SIG-M5 treated with dmso at 0.1 percent for 504 hours (cell line): ENCODE data around the gene CYP1A1.
A peak's percentile ranks its signal among the peaks of the same experiment; 100 is the strongest.

Source experiments
- DNase-seq: peaks from one replicate; lab custom pipeline; 2025; ENCODE audit not compliant: unreplicated experiment; lab: John Stamatoyannopoulos, UW

Gene CYP1A1

GRCh38 chr15:74725225-74725774 is at the start of gene CYP1A1:
CYP1A1 (minus strand) TSS chr15:74725528; CDS start chr15:74723097, 2,431 bp downstream.
- peak; percentile 18 for DNase-seq

- peak; percentile 14 for DNase-seq
Observed at GRCh38 chr15:74773731-74774252, 48.5 kb upstream of the CYP1A1 start.

DNA sequence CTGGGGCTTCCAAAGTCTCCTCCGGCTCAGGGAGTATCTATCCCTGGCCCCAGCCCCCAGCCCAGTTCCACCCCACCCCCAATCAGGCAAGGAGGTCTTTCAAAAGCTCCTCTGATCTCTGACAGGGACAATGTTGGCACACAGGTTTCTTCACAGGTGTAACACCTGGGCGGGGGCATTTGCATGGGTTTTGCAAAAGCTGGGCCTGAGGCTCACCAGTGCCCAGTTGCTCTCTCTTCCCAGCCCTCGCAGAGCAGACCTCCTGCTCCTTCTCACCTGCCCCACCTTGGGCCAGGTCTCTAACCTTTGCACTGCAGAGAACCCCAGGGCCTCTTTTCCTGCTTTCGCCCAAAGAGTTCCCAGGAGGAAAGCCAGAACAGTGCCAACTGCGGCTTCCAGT is 48.0 kb upstream of the CYP1A1 start:
- DNase-seq: no peak

- no peak for DNase-seq
Observed at GRCh38 chr15:74770211-74770903, 45.0 kb upstream of the CYP1A1 start.

DNA sequence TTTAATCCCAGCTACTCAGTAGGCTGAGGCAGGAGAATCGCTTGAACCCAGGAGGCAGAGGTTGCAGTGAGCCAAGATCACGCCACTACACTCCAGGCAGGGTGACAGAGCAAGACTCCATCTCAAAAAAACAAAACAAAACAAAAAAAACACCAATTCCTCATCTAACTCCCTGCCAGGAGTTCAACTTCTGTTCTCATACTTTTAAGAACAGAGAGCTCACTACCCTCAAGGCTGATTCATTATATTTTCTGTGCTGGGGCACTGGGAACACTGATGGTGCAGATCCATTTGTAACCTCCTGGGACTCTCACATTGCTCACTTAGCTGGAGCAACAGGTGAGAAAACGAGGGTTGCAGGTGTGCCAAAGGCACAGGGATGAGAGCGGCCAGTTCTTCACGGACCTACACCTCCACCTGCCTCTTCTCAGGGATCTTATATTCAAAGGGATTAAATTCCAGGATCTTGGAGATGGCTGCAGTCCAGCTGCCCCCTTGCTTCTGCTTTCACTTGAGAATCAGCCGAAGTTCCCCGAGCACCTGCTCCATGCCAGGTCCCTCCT is 44.2 kb upstream of the CYP1A1 start:
- no peak for DNase-seq

GRCh38 chr15:74768771-74769342 is 43.5 kb upstream of the CYP1A1 start:
- DNase-seq: peak; percentile 65

GRCh38 chr15:74768099-74768770 is 42.9 kb upstream of the CYP1A1 start:
- DNase-seq: no peak

DNA sequence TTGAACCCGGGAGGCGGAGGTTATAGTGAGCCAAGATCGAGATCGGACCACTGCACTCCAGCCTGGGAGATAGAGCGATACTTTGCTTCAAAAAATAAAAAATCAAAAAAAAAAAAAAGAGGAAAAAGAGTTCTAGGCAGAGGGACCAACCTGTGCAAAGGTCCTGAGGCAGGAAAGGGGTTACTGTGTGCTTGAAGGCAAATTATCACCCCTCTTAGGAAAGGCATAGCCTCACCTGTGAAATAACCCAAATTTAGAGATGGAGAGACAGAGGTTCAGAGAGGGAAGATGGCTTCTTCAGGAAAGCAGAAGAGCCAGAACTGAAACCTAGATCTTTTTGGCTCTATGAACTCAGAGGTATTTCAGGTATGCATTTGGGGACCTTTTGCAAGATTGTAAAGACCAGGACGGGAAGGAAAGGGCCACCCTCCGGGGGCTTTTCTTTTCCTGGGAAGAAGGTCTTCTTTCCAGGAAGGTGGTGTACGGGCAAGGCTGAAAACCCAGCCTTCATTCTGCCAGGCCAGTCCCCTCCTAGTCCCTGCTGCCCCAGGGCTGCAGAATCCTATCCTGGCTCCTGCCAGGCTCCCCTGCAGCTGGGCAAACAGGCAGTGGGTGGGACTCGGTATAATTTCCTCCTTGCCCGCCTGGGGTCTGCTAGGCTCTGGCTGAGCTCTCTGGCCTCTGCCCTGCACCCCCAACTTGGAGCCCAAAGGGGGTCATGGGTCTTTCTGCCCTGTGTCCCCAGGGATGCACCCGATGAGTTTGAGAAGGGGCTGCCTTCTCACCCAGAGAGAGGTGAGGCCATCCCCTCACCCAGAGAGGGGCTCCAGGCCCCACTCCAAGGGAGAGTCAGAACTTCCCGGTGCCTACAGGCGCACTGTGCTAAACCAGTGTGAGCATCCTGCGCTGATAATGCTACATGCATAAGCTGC is 42.1 kb upstream of the CYP1A1 start:
- DNase-seq: no peak

GRCh38 chr15:74763416-74763815 is 38.1 kb upstream of the CYP1A1 start:
- no peak for DNase-seq

DNA sequence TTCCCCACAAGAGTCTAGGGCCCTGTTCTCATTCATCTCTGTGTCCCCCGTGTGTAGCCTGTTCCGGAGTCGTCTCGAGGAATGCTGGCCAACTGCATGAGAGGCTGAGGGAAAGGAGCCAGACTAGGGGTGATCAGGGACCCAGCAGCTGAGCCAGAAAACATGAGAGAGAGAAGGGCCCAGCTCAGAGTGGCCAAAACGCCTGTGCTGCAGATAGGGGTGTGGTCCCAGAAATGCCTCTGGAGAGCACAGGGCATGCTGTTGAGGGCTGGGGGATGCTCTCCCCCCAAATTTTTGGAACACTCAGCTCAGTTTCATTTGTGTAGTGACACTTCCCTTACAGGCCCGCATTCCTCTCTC is 37.4 kb upstream of the CYP1A1 start:
- DNase-seq: no peak

- DNase-seq: no peak
Observed at GRCh38 chr15:74758736-74759135, 33.4 kb upstream of the CYP1A1 start.

DNA sequence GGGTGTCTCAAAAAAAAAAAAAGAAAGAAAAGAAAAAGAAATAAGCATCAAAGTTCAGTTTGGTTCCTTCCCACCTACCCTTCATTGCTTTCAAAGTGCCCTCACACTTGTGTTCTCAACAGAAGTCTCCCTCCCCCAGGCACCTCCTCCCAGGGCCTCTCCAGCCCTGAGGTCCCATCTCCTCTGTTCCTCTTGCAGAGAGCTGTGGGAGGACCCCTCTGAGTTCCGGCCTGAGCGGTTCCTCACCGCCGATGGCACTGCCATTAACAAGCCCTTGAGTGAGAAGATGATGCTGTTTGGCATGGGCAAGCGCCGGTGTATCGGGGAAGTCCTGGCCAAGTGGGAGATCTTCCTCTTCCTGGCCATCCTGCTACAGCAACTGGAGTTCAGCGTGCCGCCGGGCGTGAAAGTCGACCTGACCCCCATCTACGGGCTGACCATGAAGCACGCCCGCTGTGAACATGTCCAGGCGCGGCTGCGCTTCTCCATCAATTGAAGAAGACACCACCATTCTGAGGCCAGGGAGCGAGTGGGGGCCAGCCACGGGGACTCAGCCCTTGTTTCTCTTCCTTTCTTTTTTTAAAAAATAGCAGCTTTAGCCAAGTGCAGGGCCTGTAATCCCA is 29.4 kb upstream of the CYP1A1 start:
- no peak for DNase-seq

DNA sequence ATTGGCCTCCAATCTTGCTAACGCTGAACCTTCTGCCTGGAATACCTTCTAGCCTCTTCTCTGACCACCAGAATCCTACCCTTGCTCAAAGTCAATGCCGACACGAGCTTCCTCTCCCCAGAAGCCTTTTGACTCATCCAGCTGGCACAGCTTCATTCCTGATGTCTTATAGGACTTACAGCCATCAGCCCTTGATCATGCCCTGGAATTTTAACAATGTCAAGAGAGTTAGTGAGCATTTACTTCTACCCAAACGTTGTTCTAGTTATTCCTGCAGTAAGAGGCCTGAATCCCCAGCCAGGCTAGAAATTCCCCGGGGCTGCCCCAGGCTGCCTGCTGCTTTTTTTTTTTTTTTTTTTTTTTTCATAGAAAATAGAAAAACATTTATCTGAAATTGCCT is 27.2 kb upstream of the CYP1A1 start:
- no peak for DNase-seq

- no peak for DNase-seq
Observed at GRCh38 chr15:74752011-74752410, 26.7 kb upstream of the CYP1A1 start.

GRCh38 chr15:74750751-74751150 is 25.4 kb upstream of the CYP1A1 start:
- DNase-seq: no peak

DNA sequence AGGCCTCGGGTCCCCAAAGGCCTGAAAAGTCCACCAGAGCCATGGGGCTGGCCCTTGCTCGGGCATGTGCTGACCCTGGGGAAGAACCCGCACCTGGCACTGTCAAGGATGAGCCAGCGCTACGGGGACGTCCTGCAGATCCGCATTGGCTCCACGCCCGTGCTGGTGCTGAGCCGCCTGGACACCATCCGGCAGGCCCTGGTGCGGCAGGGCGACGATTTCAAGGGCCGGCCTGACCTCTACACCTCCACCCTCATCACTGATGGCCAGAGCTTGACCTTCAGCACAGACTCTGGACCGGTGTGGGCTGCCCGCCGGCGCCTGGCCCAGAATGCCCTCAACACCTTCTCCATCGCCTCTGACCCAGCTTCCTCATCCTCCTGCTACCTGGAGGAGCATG is 24.5 kb upstream of the CYP1A1 start:
- DNase-seq: no peak

DNA sequence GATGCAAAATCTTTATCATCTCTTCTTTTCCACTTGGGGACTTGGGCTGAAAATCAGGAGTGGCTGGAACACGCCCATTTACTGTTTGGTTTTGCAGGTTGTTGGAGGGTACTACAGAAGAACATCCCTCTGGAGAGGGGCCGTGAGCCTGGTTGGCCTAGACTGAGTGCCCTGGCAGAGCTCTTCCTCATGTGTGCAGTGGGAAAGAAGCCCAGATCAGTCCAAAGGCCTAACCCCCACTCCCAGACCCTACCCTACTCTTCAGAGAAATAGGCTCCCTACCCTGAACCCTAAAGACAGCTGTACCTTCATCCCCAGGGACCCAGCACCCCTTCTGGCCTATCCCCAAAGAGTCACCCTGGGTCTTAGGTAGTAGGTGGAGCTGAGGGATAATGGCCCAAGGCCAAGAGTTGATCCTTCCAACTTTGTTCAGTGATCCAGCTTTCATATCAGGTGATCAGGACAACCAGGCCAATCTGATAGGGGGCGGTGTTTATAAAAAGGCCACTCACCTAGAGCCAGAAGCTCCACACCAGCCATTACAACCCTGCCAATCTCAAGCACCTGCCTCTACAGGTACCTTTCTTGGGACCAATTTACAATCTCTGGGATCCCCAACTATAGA is 23.1 kb upstream of the CYP1A1 start, which contains the start of gene CYP1A2:
Gene CYP1A2 (plus strand): TSS at position 524 of the 625 bp plus-strand sequence. CDS start 894 bp downstream, outside the sequence.
- DNase-seq: no peak

DNA sequence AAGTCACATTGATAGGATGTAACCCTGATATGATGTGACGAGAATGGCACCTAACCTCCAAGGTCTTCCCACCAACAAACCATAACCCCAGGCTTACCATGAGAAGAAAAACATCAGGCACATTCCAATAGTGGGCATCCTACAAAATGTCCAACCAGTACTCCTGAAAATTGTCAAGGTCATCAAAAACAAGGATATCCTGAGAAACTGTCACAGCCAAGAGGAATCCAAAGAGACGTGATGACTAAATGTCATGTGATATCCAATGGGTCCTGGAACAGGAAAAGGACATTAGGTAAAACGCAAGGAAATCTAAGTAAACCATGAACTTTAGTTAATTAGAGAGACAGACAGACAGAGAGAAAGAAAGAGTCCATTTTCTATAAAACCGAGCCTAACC is 21.1 kb upstream of the CYP1A1 start:
- no peak for DNase-seq

DNA sequence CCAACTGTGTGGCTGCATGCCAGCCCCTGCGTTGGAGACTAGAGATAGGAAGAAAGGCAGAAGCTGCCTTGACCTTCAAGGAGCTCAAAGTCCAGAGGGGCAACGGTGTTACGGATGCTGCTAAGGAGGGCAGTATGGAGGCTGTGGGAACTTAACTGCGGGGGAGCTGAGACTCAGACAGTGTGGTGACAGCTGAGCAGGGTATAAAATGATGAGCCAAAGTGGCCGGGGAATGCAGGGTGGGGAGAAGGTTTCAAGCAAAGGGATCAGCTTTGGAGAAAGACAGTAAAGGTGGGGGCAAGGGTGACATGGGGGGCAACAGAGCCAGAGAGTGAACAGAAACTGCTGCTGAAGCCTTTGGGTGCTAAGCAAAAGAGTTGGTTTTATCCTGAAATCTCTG is 17.1 kb upstream of the CYP1A1 start:
- no peak for DNase-seq
